HFFc6 (cell line): ENCODE measurements around the gene TIMELESS. TPM values are rescaled to one million over a fixed set of nuclear protein-coding genes. Genes with fewer than 3 reads are reported as not detected.
A peak's percentile ranks its signal among the peaks of the same experiment; 100 is the strongest.

Experiments used
- DNase-seq: peaks from one replicate; pipeline ENCODE4 v3.0.0-alpha.2; 2018
- H3K27ac Mint-ChIP-seq: 2 replicates; pipeline ENCODE4 v1.8.0; 2020; ENCODE audit warnings: mild to moderate bottlenecking, mixed read lengths
- H3K27me3 Mint-ChIP-seq: 2 replicates; pipeline ENCODE4 v1.8.0; 2021; ENCODE audit warnings: mild to moderate bottlenecking, moderate library complexity, mixed read lengths; ENCODE audit not compliant: insufficient read depth
- H3K36me3 Mint-ChIP-seq: 2 replicates; pipeline ENCODE4 v1.8.0; 2021; ENCODE audit warnings: low read depth, mixed read lengths
- H3K4me1 Mint-ChIP-seq: 2 replicates; pipeline ENCODE4 v1.8.0; 2020; ENCODE audit warnings: low read depth, mixed read lengths
- H3K4me3 Mint-ChIP-seq: 2 replicates; pipeline ENCODE4 v1.8.0; 2020; ENCODE audit warnings: mild to moderate bottlenecking, moderate library complexity, mixed read lengths
- H3K9me3 Mint-ChIP-seq: 2 replicates; pipeline ENCODE4 v1.8.0; 2020; ENCODE audit warnings: mild to moderate bottlenecking, mixed read lengths
- total RNA-seq, 6 experiments: library from RNA; stranded (reverse); fragmentation: NEBNext Ultra II Directional; extraction: Animal tissue kit (Norgen Biotek cat#: 25700); gene quantifications; 2 replicates in 1 of 6; 3 replicates in 5 of 6; pipeline ENCODE4 v1.2.3, GENCODE V29; 2021
- TF ChIP-seq, protein P1 (sequence below): fragments of 200-600 bp; sonication (generic); IDR thresholded peaks from 2 replicates; pipeline ENCODE4 v1.5.0; 2021; ENCODE audit warnings: antibody characterized with exemption, mild to moderate bottlenecking

The TIMELESS gene
- total RNA-seq, 6 experiments from 2014 or later, result 10.4 to 23.1 (median 21.3) TPM

DNA sequence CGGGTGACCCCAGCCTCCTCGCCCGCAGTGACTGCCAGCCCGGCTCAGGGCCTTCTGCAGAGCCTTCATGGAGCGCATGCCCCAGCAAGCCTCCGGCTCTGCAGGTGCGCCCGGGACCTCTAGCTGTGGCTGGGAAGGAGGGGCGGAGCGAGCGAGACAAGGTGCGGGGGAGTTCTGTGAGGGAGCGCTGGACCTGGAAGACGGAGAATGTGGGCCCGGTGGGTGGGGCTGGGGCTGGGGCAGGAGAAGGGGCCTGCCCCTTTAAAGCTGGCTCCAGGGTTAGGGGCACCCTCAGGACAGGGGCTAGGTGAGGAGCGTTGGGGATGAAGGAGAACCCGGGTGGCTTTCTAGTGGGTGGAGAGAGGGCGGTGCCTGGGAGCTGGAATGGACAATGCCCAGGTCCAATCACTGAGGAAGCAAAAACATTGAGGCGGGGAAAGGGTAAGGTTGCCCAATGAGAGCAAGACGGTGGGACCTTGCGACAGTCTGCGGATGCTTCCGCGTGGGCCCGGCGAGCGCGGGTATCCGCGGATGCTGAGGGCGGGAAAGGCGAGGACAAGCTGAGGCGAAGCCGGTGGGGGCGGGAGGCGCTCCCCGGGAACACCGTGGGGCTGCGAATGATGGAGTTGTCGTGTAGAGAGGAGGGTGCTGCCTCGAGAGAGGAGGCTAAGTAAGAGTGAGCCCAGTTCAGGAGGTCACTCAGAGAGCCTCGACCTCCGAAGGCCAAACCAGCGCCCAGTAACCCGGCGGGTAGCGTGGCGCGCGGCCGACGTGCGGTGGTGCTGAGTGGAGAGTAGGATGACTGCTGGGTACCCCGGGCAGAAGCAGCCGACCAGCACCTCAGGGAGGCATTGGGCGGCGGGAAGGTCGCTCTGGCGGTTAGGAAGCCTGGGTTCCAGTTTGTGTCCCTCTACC is 39.1 kb upstream of the TIMELESS start, which contains the start of gene GLS2:
GLS2 (minus strand) TSS at position 121 of the 915 bp plus-strand sequence; CDS start at position 78, 43 bp downstream.
- DNase-seq, result peak; percentile 43
- Mint-ChIP-seq H3K27ac (no peak within 1 kb of the TSS), H3K4me1 (peaks cover 14% of the 10 kb centered on the region), H3K4me3 (peak within 1 kb of the TSS; percentile 76), H3K36me3 (peaks cover 12% of the 10 kb centered on the region), H3K9me3 (peaks cover 7% of the 10 kb centered on the region), H3K27me3 (peaks cover 38% of the 10 kb centered on the region)
- TF ChIP-seq, protein P1, sequence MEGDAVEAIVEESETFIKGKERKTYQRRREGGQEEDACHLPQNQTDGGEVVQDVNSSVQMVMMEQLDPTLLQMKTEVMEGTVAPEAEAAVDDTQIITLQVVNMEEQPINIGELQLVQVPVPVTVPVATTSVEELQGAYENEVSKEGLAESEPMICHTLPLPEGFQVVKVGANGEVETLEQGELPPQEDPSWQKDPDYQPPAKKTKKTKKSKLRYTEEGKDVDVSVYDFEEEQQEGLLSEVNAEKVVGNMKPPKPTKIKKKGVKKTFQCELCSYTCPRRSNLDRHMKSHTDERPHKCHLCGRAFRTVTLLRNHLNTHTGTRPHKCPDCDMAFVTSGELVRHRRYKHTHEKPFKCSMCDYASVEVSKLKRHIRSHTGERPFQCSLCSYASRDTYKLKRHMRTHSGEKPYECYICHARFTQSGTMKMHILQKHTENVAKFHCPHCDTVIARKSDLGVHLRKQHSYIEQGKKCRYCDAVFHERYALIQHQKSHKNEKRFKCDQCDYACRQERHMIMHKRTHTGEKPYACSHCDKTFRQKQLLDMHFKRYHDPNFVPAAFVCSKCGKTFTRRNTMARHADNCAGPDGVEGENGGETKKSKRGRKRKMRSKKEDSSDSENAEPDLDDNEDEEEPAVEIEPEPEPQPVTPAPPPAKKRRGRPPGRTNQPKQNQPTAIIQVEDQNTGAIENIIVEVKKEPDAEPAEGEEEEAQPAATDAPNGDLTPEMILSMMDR, result no peak

DNA sequence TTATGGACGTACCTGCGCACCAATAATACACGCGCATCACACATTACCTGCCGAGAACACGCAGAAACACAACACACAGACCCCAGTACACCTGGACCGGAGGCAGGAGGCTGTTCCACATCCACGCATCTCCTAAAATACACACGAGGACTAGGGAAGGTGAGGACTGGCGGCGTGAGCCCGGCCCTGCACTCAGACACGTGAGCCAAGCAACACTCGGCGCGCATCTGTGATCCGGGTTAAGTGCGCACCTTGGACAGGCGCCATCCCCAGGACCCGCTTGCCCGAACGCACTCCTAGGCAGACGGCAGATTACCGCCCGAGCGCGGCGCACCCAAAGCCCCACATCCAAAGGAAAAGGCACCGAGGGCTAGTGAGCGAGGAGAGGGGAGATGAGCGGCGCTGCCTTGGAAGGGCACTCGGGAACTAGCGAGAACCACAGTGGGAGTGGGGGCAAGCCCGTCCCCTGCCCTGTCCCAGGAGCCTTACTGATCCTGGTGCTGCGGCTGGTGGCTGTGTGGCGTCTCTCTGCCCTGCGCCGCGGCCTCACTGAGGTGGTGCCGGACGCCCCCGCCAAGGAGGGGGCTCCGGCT is 38.3 kb upstream of the TIMELESS start:
- DNase-seq, result no peak
- peaks cover 4% of the 10 kb centered on the region for H3K9me3 Mint-ChIP-seq
- no peak overlapping the region for H3K27ac Mint-ChIP-seq
- H3K36me3 Mint-ChIP-seq, result peaks cover 9% of the 10 kb centered on the region
- peaks cover 14% of the 10 kb centered on the region for H3K4me1 Mint-ChIP-seq
- TF ChIP-seq, protein P1, result no peak
- peak overlapping the region; percentile 76; the same call in 1 of the 2 replicates for H3K4me3 Mint-ChIP-seq
- H3K27me3 Mint-ChIP-seq, result peaks cover 38% of the 10 kb centered on the region

- H3K9me3 Mint-ChIP-seq, result peaks cover 4% of the 10 kb centered on the region
- H3K4me3 Mint-ChIP-seq, result no peak overlapping the region
- peaks cover 36% of the 10 kb centered on the region for H3K27me3 Mint-ChIP-seq
- TF ChIP-seq, protein P1, result no peak
- H3K4me1 Mint-ChIP-seq, result peaks cover 14% of the 10 kb centered on the region
- no peak overlapping the region for H3K27ac Mint-ChIP-seq
- H3K36me3 Mint-ChIP-seq, result peaks cover 9% of the 10 kb centered on the region
- DNase-seq, result no peak
Measured at GRCh38 chr12:56486694-56487093, 37.5 kb upstream of the TIMELESS start.

- H3K27ac Mint-ChIP-seq, result no peak overlapping the region
- H3K36me3 Mint-ChIP-seq, result peaks cover 9% of the 10 kb centered on the region
- peaks cover 22% of the 10 kb centered on the region for H3K27me3 Mint-ChIP-seq
- no peak for DNase-seq
- peaks cover 4% of the 10 kb centered on the region for H3K9me3 Mint-ChIP-seq
- TF ChIP-seq, protein P1, result no peak
- no peak overlapping the region for H3K4me3 Mint-ChIP-seq
- peaks cover 14% of the 10 kb centered on the region for H3K4me1 Mint-ChIP-seq
Measured at GRCh38 chr12:56484566-56484965, 35.3 kb upstream of the TIMELESS start.

- no peaks in the 10 kb centered on the region; the same call in 1 of the 2 replicates for H3K36me3 Mint-ChIP-seq
- H3K4me1 Mint-ChIP-seq, result no peaks in the 10 kb centered on the region
- H3K4me3 Mint-ChIP-seq, result no peak overlapping the region
- peaks cover 3% of the 10 kb centered on the region for H3K27me3 Mint-ChIP-seq
- DNase-seq, result no peak
- H3K27ac Mint-ChIP-seq, result no peak overlapping the region
- TF ChIP-seq, protein P1, result no peak
- no peaks in the 10 kb centered on the region for H3K9me3 Mint-ChIP-seq
Measured at GRCh38 chr12:56479625-56480024, 30.4 kb upstream of the TIMELESS start.
